SU-DHL-6 (cell line): ENCODE measurements around the gene FFAR1.

Experiments
- EZH2phosphoT487 ChIP-seq: fragments of 200-600 bp; sonication (generic), shearing (Covaris generic); conservative IDR thresholded peaks from 2 replicates; pipeline ENCODE4 v1.6.1; 2018; ENCODE audit warnings: mild to moderate bottlenecking, antibody characterized with exemption, low read length, moderate library complexity, mixed read lengths
- TF ChIP-seq, protein P1 (sequence below): fragments of 200-600 bp; sonication (generic); IDR thresholded peaks from one replicate; pipeline ENCODE4 v1.5.1; 2017; ENCODE audit warnings: antibody characterized with exemption, mild to moderate bottlenecking, low read length, moderate library complexity; ENCODE audit not compliant: insufficient read depth, poor library complexity, severe bottlenecking

DNA sequence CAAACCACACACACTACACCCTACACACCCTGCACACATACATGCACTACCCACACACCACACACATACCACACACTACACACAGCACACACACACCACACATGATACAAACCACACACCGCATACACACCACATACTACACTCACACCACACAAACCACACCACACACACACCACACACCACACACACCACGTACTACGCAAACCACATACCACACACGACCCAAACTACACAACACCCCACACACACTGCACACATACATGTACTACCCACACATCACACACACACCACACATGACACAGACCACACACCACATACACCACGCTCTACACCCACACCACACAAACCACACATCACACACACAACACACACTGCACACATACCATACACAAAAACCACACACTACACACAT lies 49.1 kb upstream of the FFAR1 start:
- TF ChIP-seq, protein P1, sequence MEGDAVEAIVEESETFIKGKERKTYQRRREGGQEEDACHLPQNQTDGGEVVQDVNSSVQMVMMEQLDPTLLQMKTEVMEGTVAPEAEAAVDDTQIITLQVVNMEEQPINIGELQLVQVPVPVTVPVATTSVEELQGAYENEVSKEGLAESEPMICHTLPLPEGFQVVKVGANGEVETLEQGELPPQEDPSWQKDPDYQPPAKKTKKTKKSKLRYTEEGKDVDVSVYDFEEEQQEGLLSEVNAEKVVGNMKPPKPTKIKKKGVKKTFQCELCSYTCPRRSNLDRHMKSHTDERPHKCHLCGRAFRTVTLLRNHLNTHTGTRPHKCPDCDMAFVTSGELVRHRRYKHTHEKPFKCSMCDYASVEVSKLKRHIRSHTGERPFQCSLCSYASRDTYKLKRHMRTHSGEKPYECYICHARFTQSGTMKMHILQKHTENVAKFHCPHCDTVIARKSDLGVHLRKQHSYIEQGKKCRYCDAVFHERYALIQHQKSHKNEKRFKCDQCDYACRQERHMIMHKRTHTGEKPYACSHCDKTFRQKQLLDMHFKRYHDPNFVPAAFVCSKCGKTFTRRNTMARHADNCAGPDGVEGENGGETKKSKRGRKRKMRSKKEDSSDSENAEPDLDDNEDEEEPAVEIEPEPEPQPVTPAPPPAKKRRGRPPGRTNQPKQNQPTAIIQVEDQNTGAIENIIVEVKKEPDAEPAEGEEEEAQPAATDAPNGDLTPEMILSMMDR: no peak
- TF ChIP-seq EZH2phosphoT487: no peak
